Calu3 (cell line): ENCODE results near the gene SEL1L3. TPM values are rescaled to one million over a fixed set of nuclear protein-coding genes. Genes with fewer than 3 reads are reported as not detected.

Experiments
- BruUV-seq: library from RNA; stranded (reverse); fragments of 400-500 nt; replicated peaks from 2 replicates; lab custom pipeline; 2021; lab: Mats Ljungman, UMichigan
- CTCF ChIA-PET: fragments of 300-600 bp; sonication (Branson Sonifier 250); formaldehyde crosslinking; loops from one replicate; lab custom pipeline; 2022; ENCODE audit warnings: antibody characterized with exemption; lab: Charles Lee
- DNase-seq: peaks from one replicate; pipeline ENCODE4 v3.0.0; 2022
- H3K27ac Mint-ChIP-seq: one replicate; pipeline ENCODE4 v1.8.0; 2022; ENCODE audit warnings: mixed read lengths; ENCODE audit not compliant: unreplicated experiment
- H3K27me3 Mint-ChIP-seq: one replicate; pipeline ENCODE4 v1.8.0; 2022; ENCODE audit warnings: mixed read lengths; ENCODE audit not compliant: unreplicated experiment
- H3K36me3 Mint-ChIP-seq: one replicate; pipeline ENCODE4 v1.8.0; 2022; ENCODE audit warnings: mild to moderate bottlenecking, moderate library complexity, mixed read lengths; ENCODE audit not compliant: insufficient read depth, unreplicated experiment
- H3K4me1 Mint-ChIP-seq: one replicate; pipeline ENCODE4 v1.8.0; 2022; ENCODE audit warnings: mild to moderate bottlenecking, low read depth, mixed read lengths; ENCODE audit not compliant: unreplicated experiment
- H3K4me3 Mint-ChIP-seq: one replicate; pipeline ENCODE4 v1.8.0; 2022; ENCODE audit warnings: mild to moderate bottlenecking, low read depth, moderate library complexity, mixed read lengths; ENCODE audit not compliant: unreplicated experiment
- H3K9me3 Mint-ChIP-seq: one replicate; pipeline ENCODE4 v1.8.0; 2022; ENCODE audit warnings: low read depth, mixed read lengths; ENCODE audit not compliant: unreplicated experiment
- CTCF ChIP-seq: fragments of 200-600 bp; IDR thresholded peaks from one replicate; pipeline ENCODE4 v1.8.0; 2022; ENCODE audit warnings: antibody characterized with exemption; ENCODE audit not compliant: unreplicated experiment
- intact Hi-C: fragments of 100-400 bp; cut with micrococcal nuclease; formaldehyde crosslinking; loops from one replicate; pipeline ENCODE4 v1.10.0; 2022; ENCODE audit not compliant: unreplicated experiment
- total RNA-seq: library from RNA; stranded (reverse); gene quantifications from 2 replicates; pipeline ENCODE4 v1.2.3, GENCODE V29; 2022

SEL1L3 gene
- total RNA-seq, 1 experiment from 2014 or later: 120 TPM

DNA sequence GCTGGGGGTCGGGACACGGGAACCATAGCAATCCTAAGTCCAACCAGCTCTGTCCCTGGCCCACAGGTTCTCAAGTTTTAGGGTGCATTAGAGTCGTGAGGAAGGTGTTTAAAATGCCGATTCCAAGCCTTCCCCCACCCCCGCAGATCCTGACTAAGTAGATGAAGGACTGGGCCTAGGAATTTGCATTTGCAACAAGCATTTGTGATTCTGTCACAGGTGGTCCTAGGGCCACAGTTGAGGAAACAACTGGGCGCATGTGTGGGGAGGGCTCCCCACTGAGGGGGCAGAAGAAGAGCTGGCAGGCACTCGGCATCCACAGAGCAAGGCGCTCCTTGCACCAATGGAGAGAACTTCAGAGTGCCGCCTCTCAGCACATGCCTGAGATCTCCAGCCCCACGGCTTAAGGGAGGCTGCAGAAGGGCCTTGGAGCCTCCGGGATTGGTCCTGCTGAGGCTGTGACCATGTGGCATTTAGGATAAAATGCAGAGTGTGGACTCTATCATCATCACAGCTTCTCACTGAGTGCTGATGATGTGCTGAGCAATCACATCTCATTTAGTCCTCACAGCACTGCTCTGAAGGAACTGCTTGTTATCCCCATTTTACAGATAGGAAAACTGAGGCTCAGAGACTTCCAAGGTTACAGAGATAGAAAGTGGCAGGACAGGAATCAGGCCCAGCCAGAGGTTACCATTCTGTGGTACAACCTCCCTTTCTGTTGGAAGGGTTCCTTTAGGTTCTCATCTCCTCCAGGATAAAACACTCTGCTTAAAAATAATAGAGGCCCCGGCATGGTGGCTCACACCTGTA lies 16.7 kb downstream of the SEL1L3 start:
- intact Hi-C loops: no loop called here
- Mint-ChIP-seq H3K27ac (no peak overlapping the region), H3K4me1 (peaks cover 36% of the 10 kb centered on the region), H3K27me3 (no peaks in the 10 kb centered on the region), H3K36me3 (peaks cover 17% of the 10 kb centered on the region), H3K9me3 (no peaks in the 10 kb centered on the region), H3K4me3 (no peak overlapping the region)
- no peak for TF ChIP-seq CTCF
- BruUV-seq: no TSS peak
- DNase-seq: no peak
- CTCF ChIA-PET: no interaction called here

DNA sequence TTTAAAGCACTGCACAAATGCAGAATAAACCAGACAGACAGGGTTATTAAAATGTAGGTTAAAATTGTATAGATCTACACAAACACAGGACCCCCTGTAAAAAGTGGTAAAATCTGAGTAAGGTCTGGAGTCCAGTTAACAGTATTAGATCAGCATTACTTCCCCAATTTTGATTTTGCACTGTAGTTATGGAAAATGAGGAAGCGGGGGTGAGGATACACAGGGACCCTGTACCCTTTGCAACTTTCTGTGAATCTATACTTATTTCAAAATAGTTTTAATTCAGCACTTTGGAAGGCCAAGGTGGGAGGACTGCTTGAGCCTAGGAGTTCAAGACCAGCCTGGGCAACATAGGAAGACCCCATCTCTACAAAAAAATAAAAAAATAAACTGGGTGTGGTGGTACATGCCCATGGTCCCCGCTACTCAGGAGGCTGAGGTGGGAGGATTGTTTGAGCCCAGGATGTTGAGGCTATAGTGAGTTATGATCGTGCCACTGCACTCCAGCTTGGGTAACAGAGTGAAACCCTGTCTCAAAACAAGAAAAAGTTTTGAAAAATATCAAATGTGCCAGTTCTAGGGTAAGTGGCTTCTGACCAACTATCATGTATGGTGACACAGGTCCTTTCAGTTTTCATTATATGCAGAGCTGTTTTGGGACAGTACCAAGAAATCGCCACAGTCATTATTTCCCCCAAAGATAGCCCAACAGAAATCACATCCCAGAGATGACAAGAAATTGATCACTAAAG lies 17.7 kb downstream of the SEL1L3 start:
- DNase-seq: no peak
- no TSS peak for BruUV-seq
- Mint-ChIP-seq H3K4me1 (peaks cover 36% of the 10 kb centered on the region), H3K36me3 (peaks cover 13% of the 10 kb centered on the region), H3K4me3 (no peak overlapping the region), H3K9me3 (no peaks in the 10 kb centered on the region), H3K27me3 (no peaks in the 10 kb centered on the region), H3K27ac (no peak overlapping the region)
- TF ChIP-seq CTCF: no peak
- CTCF ChIA-PET: no interaction called here
- intact Hi-C loops: no loop called here

GRCh38 chr4:25843340-25844097 lies 19.3 kb downstream of the SEL1L3 start:
- CTCF ChIA-PET: no interaction called here
- peak overlapping the region; percentile 66 for H3K27ac Mint-ChIP-seq
- H3K27me3 Mint-ChIP-seq: no peaks in the 10 kb centered on the region

More at GRCh38 chr4:25843340-25844097, 19.3 kb downstream of the SEL1L3 start:
- intact Hi-C loops: no loop called here
- H3K4me3 Mint-ChIP-seq: peak overlapping the region; percentile 22
- H3K9me3 Mint-ChIP-seq: no peaks in the 10 kb centered on the region
- peaks cover 13% of the 10 kb centered on the region for H3K36me3 Mint-ChIP-seq
- BruUV-seq: no TSS peak
- peak; percentile 41 for DNase-seq
- TF ChIP-seq CTCF: no peak
- H3K4me1 Mint-ChIP-seq: peaks cover 26% of the 10 kb centered on the region
